ENCODE results near the gene SCRN1.
A peak's percentile ranks its signal among the peaks of the same experiment; 100 is the strongest.

The SCRN1 gene

DNA sequence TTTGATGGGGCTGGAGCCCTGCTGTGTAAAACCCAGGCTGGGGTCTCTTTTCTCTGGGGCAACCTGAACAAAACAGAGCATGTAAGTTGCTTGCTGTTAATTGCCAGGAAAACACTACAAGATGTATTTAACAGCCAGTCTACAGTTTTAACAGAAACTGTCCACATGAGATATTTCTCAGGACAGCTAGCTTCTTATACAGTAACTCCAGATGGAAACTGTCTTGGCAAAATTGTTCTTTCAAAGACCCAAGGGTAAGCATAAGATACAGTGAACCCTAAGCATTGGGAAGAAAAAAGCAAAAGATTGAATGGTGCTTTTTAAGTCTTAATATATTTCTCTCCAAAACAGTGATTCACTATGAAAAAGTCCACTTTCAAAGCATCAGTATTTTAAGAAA, 28.9 kb upstream of the SCRN1 start:
- Histone ChIP-seq H3K4me3 (ENCODE audit: low read depth, low read length) (no peak overlapping the region), H3K4ac (ENCODE audit: low read depth, low read length) (no peak overlapping the region), H3K23ac (ENCODE audit: low read length) (no peak overlapping the region), H3K4me1 (ENCODE audit: control insufficient read depth in 1 of 2, insufficient read depth in 2 of 2, low read length in 2 of 2) (peaks cover 0 to 1% of the 10 kb centered on the region in 2 experiments), H4K12ac (ENCODE audit: low read depth, low read length) (no peak overlapping the region), H3K9me3 (ENCODE audit: insufficient read depth, low read depth, low read length) (no peaks in the 10 kb centered on the region), H3K36me3 (ENCODE audit: control insufficient read depth in 1 of 2, insufficient read depth in 2 of 2, low read length in 2 of 2) (peaks cover 13 to 17% of the 10 kb centered on the region in 2 experiments), H3K79me1 (ENCODE audit: low read length) (no peaks in the 10 kb centered on the region), H2AFZ (ENCODE audit: insufficient read depth, low read length, poor library complexity) (no peak overlapping the region), H4K91ac (ENCODE audit: low read depth, low read length) (no peak overlapping the region), H3K27me3 (ENCODE audit: insufficient read depth, low read length) (no peaks in the 10 kb centered on the region), H2BK12ac (ENCODE audit: low read length) (no peak overlapping the region), H3K14ac (ENCODE audit: low read length) (no peak overlapping the region), H4K8ac (ENCODE audit: low read depth, low read length) (no peak overlapping the region), H2AK5ac (ENCODE audit: low read length) (no peak overlapping the region), H2BK5ac (ENCODE audit: low read depth, low read length, poor library complexity) (no peak overlapping the region), H3K18ac (ENCODE audit: low read length) (no peak overlapping the region), H3K4me2 (ENCODE audit: low read length) (no peak overlapping the region), H3K79me2 (ENCODE audit: control insufficient read depth, insufficient read depth, low read length, poor library complexity) (no peaks in the 10 kb centered on the region), H2BK120ac (ENCODE audit: insufficient read depth, low read length, poor library complexity) (no peak overlapping the region), H3K9ac (ENCODE audit: low read length) (no peak overlapping the region), H3K27ac (ENCODE audit: low read depth, low read length) (no peak overlapping the region)
- no peak for DNase-seq

DNA sequence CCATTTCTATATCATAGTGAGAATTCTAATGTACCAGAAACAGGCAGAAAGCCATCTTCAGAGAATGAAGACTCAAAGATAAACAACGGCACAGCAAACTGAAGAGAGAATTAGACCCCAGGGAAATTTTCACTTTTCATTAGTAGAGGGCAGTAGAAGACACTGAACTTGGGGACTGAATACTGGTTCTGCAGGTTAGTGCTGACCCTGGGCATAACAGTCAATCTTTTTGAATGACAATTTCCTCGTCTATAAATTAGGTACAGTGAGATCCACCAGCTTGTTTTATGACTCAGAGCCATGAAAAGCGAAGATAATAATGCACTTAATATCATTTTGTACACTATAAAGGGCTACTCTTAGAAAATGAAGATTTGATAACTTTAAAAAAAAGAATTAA, 23.2 kb upstream of the SCRN1 start:
- no peak overlapping the region for H4K12ac ChIP-seq (ENCODE audit: low read depth, low read length)
- no peak overlapping the region for H3K14ac ChIP-seq (ENCODE audit: low read length)
- no peak overlapping the region for H3K18ac ChIP-seq (ENCODE audit: low read length)
- H3K79me2 ChIP-seq (ENCODE audit: control insufficient read depth, insufficient read depth, low read length, poor library complexity) = no peaks in the 10 kb centered on the region
- WGBS (ENCODE audit: extremely low coverage, insufficient coverage, insufficient read length) = no CpG with 5 or more reads among the region's 3 CpGs
- H3K4me1 ChIP-seq (ENCODE audit: control insufficient read depth in 1 of 2, insufficient read depth in 2 of 2, low read length in 2 of 2) = peaks cover 0 to 1% of the 10 kb centered on the region in 2 experiments
- H3K4me2 ChIP-seq (ENCODE audit: low read length) = no peak overlapping the region
- H3K27me3 ChIP-seq (ENCODE audit: insufficient read depth, low read length) = no peaks in the 10 kb centered on the region
- H2BK5ac ChIP-seq (ENCODE audit: low read depth, low read length, poor library complexity) = no peak overlapping the region
- no peak overlapping the region for H3K4me3 ChIP-seq (ENCODE audit: low read depth, low read length)
- no peaks in the 10 kb centered on the region for H3K9me3 ChIP-seq (ENCODE audit: insufficient read depth, low read depth, low read length)
- no peak overlapping the region for H4K91ac ChIP-seq (ENCODE audit: low read depth, low read length)
- H2AFZ ChIP-seq (ENCODE audit: insufficient read depth, low read length, poor library complexity) = no peak overlapping the region
- H2BK12ac ChIP-seq (ENCODE audit: low read length) = no peak overlapping the region
- DNase-seq = peak in 1 of 2 donors; percentile 32
- no peak overlapping the region for H3K27ac ChIP-seq (ENCODE audit: low read depth, low read length)
- no peak overlapping the region for H3K9ac ChIP-seq (ENCODE audit: low read length)
- H2AK5ac ChIP-seq (ENCODE audit: low read length) = no peak overlapping the region
- no peaks in the 10 kb centered on the region for H3K79me1 ChIP-seq (ENCODE audit: low read length)
- no peak overlapping the region for H4K8ac ChIP-seq (ENCODE audit: low read depth, low read length)
- H3K23ac ChIP-seq (ENCODE audit: low read length) = no peak overlapping the region
- H3K4ac ChIP-seq (ENCODE audit: low read depth, low read length) = no peak overlapping the region
- H2BK120ac ChIP-seq (ENCODE audit: insufficient read depth, low read length, poor library complexity) = no peak overlapping the region
- H3K36me3 ChIP-seq (ENCODE audit: control insufficient read depth in 1 of 2, insufficient read depth in 2 of 2, low read length in 2 of 2) = peaks cover 10 to 13% of the 10 kb centered on the region in 2 experiments

DNA sequence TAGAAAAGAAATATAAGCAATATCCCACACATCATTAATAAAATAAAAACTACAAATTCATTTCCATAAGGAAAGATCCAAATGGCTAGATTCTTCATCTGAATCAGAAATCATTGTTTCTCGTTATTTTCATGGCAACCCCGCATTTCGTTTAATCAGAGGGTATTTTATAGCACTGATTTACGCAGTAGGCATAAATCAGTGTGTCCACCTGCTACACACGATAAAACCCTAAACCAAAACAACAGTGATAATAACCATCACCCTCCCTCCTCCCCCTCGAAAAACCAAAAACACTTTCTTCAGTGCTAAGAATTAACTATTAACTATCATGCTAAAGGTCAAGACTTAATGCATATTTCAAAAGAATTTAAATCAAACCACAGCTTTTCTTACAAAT, 20.4 kb upstream of the SCRN1 start:
- no peaks in the 10 kb centered on the region for H3K9me3 ChIP-seq (ENCODE audit: insufficient read depth, low read depth, low read length)
- H3K4ac ChIP-seq (ENCODE audit: low read depth, low read length) = no peak overlapping the region
- H4K8ac ChIP-seq (ENCODE audit: low read depth, low read length) = no peak overlapping the region
- H3K79me2 ChIP-seq (ENCODE audit: control insufficient read depth, insufficient read depth, low read length, poor library complexity) = no peaks in the 10 kb centered on the region
- H2BK120ac ChIP-seq (ENCODE audit: insufficient read depth, low read length, poor library complexity) = no peak overlapping the region
- no peak overlapping the region for H4K12ac ChIP-seq (ENCODE audit: low read depth, low read length)
- H3K4me1 ChIP-seq (ENCODE audit: control insufficient read depth in 1 of 2, insufficient read depth in 2 of 2, low read length in 2 of 2) = peaks cover 0 to under 1% of the 10 kb centered on the region in 2 experiments
- no peak overlapping the region for H3K9ac ChIP-seq (ENCODE audit: low read length)
- no peak overlapping the region for H3K4me3 ChIP-seq (ENCODE audit: low read depth, low read length)
- no peak overlapping the region for H3K18ac ChIP-seq (ENCODE audit: low read length)
- H2AK5ac ChIP-seq (ENCODE audit: low read length) = no peak overlapping the region
- no peak overlapping the region for H3K23ac ChIP-seq (ENCODE audit: low read length)
- H3K14ac ChIP-seq (ENCODE audit: low read length) = no peak overlapping the region
- no peak overlapping the region for H4K91ac ChIP-seq (ENCODE audit: low read depth, low read length)
- H2BK5ac ChIP-seq (ENCODE audit: low read depth, low read length, poor library complexity) = no peak overlapping the region
- DNase-seq = no peak
- 100% methylated on average over 1 of the region's 6 CpGs for WGBS (ENCODE audit: extremely low coverage, insufficient coverage, insufficient read length)
- H3K27me3 ChIP-seq (ENCODE audit: insufficient read depth, low read length) = no peaks in the 10 kb centered on the region
- no peak overlapping the region for H3K27ac ChIP-seq (ENCODE audit: low read depth, low read length)
- H2AFZ ChIP-seq (ENCODE audit: insufficient read depth, low read length, poor library complexity) = no peak overlapping the region
- no peaks in the 10 kb centered on the region for H3K79me1 ChIP-seq (ENCODE audit: low read length)
- peaks cover 1 to 5% of the 10 kb centered on the region in 2 experiments for H3K36me3 ChIP-seq (ENCODE audit: control insufficient read depth in 1 of 2, insufficient read depth in 2 of 2, low read length in 2 of 2)
- no peak overlapping the region for H2BK12ac ChIP-seq (ENCODE audit: low read length)
- H3K4me2 ChIP-seq (ENCODE audit: low read length) = no peak overlapping the region

DNA sequence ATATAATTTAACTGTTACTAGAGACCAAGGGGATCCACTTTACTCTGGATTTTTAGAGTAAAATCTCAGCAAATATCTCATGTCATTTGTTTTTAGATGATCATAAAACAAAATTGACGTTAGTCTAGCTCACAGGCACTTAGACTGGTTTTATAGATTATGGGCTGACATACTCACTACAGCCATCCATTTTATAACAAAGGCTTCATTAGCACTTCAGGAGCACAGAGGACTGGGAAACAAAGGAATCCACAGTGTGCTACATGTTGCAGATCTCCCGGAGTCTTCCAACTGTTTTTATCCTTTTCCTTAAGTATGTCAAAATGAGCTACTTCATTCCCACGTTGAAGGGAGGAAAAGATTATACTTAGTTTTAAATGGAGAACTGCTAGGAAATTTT, 15.9 kb upstream of the SCRN1 start:
- no peaks in the 10 kb centered on the region for H3K79me1 ChIP-seq (ENCODE audit: low read length)
- no peak overlapping the region for H2AK5ac ChIP-seq (ENCODE audit: low read length)
- no peak for DNase-seq
- H3K23ac ChIP-seq (ENCODE audit: low read length) = no peak overlapping the region
- no peak overlapping the region for H3K18ac ChIP-seq (ENCODE audit: low read length)
- H3K4ac ChIP-seq (ENCODE audit: low read depth, low read length) = no peak overlapping the region
- no peaks in the 10 kb centered on the region for H3K36me3 ChIP-seq (ENCODE audit: control insufficient read depth in 1 of 2, insufficient read depth in 2 of 2, low read length in 2 of 2)
- H2BK12ac ChIP-seq (ENCODE audit: low read length) = no peak overlapping the region
- no peak overlapping the region for H3K27ac ChIP-seq (ENCODE audit: low read depth, low read length)
- no peak overlapping the region for H2BK120ac ChIP-seq (ENCODE audit: insufficient read depth, low read length, poor library complexity)
- H3K9ac ChIP-seq (ENCODE audit: low read length) = no peak overlapping the region
- H4K12ac ChIP-seq (ENCODE audit: low read depth, low read length) = no peak overlapping the region
- no peak overlapping the region for H4K91ac ChIP-seq (ENCODE audit: low read depth, low read length)
- H3K4me1 ChIP-seq (ENCODE audit: control insufficient read depth in 1 of 2, insufficient read depth in 2 of 2, low read length in 2 of 2) = no peaks in the 10 kb centered on the region
- no peaks in the 10 kb centered on the region for H3K27me3 ChIP-seq (ENCODE audit: insufficient read depth, low read length)
- no peak overlapping the region for H3K14ac ChIP-seq (ENCODE audit: low read length)
- no peak overlapping the region for H4K8ac ChIP-seq (ENCODE audit: low read depth, low read length)
- no peak overlapping the region for H2BK5ac ChIP-seq (ENCODE audit: low read depth, low read length, poor library complexity)
- WGBS (ENCODE audit: extremely low coverage, insufficient coverage, insufficient read length) = no CpG with 5 or more reads among the region's 3 CpGs
- H3K4me2 ChIP-seq (ENCODE audit: low read length) = no peak overlapping the region
- no peak overlapping the region for H3K4me3 ChIP-seq (ENCODE audit: low read depth, low read length)
- H3K79me2 ChIP-seq (ENCODE audit: control insufficient read depth, insufficient read depth, low read length, poor library complexity) = no peaks in the 10 kb centered on the region
- no peak overlapping the region for H2AFZ ChIP-seq (ENCODE audit: insufficient read depth, low read length, poor library complexity)
- no peaks in the 10 kb centered on the region for H3K9me3 ChIP-seq (ENCODE audit: insufficient read depth, low read depth, low read length)

Data from trophoblast cell (in vitro differentiated cells and primary cell).